ENCODE data around the gene PDE7B.

Gene PDE7B

DNA sequence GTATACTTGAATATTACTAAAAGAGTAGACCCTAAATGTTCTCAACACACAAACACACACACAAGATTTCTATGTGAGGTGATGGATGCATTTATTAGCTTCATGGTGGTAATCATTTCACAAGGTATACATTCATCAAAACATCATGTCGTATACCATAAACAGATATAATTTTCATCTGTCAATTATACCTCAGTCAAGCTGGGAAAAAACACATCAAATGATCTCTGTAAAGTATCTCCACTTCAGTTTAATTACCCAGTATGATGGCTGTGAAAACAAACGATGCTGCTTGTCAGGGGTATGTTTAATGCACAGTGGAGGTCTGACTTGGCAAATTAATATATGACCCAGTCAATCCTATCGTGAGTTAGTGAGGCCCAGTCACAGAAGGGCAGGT, 241.4 kb downstream of the PDE7B start:
- H3K4me3 ChIP-seq (replicated peaks; ENCODE audit: insufficient read depth, low read length) = no peak overlapping the region
- no peak for DNase-seq (ENCODE audit: low read depth in 1 of 2, low spot score in 1 of 2)
- no peaks in the 10 kb centered on the region for H3K27me3 ChIP-seq (ENCODE audit: insufficient read depth, poor library complexity, severe bottlenecking)
- H3K27ac ChIP-seq (replicated peaks) = no peak overlapping the region
- TF ChIP-seq GABPA (IDR thresholded peaks at IDR 0.05; ENCODE audit: low read depth) (no peak), SPI1 (IDR thresholded peaks at IDR 0.05; ENCODE audit: borderline replicate concordance, low read depth) (no peak), POLR2AphosphoS5 (IDR thresholded peaks at IDR 0.05; ENCODE audit: low read depth) (no peak)
- TF ChIP-seq, protein P1, sequence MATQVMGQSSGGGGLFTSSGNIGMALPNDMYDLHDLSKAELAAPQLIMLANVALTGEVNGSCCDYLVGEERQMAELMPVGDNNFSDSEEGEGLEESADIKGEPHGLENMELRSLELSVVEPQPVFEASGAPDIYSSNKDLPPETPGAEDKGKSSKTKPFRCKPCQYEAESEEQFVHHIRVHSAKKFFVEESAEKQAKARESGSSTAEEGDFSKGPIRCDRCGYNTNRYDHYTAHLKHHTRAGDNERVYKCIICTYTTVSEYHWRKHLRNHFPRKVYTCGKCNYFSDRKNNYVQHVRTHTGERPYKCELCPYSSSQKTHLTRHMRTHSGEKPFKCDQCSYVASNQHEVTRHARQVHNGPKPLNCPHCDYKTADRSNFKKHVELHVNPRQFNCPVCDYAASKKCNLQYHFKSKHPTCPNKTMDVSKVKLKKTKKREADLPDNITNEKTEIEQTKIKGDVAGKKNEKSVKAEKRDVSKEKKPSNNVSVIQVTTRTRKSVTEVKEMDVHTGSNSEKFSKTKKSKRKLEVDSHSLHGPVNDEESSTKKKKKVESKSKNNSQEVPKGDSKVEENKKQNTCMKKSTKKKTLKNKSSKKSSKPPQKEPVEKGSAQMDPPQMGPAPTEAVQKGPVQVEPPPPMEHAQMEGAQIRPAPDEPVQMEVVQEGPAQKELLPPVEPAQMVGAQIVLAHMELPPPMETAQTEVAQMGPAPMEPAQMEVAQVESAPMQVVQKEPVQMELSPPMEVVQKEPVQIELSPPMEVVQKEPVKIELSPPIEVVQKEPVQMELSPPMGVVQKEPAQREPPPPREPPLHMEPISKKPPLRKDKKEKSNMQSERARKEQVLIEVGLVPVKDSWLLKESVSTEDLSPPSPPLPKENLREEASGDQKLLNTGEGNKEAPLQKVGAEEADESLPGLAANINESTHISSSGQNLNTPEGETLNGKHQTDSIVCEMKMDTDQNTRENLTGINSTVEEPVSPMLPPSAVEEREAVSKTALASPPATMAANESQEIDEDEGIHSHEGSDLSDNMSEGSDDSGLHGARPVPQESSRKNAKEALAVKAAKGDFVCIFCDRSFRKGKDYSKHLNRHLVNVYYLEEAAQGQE (IDR thresholded peaks at IDR 0.05; ENCODE audit: insufficient replicate concordance, low read depth) = no peak
- TF ChIP-seq, protein P2, sequence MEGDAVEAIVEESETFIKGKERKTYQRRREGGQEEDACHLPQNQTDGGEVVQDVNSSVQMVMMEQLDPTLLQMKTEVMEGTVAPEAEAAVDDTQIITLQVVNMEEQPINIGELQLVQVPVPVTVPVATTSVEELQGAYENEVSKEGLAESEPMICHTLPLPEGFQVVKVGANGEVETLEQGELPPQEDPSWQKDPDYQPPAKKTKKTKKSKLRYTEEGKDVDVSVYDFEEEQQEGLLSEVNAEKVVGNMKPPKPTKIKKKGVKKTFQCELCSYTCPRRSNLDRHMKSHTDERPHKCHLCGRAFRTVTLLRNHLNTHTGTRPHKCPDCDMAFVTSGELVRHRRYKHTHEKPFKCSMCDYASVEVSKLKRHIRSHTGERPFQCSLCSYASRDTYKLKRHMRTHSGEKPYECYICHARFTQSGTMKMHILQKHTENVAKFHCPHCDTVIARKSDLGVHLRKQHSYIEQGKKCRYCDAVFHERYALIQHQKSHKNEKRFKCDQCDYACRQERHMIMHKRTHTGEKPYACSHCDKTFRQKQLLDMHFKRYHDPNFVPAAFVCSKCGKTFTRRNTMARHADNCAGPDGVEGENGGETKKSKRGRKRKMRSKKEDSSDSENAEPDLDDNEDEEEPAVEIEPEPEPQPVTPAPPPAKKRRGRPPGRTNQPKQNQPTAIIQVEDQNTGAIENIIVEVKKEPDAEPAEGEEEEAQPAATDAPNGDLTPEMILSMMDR (IDR thresholded peaks at IDR 0.05; ENCODE audit: insufficient read depth, low read length) = no peak

DNA sequence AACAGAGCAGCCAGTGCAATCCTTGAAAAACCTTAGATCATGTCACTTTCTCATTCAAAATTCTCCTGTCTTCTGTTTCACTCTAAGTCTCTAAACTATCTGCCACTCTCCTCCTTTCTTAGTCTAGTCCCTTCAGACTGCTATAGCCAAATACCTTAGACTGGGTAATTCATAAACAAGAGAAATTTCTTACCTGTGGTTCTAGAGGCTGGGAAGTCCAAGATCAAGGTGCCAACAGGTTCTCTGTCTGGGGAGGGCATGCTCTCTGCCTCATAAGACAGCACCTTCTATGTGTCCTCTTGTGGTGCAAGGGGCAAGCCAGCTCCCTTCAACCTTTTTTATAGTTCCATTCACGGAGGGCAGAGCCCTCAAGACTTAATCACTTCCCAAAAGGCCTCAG, 242.3 kb downstream of the PDE7B start:
- Histone ChIP-seq H3K4me3 (replicated peaks; ENCODE audit: insufficient read depth, low read length) (no peak overlapping the region), H3K27me3 (ENCODE audit: insufficient read depth, poor library complexity, severe bottlenecking) (no peaks in the 10 kb centered on the region), H3K27ac (replicated peaks) (no peak overlapping the region)
- TF ChIP-seq GABPA (IDR thresholded peaks at IDR 0.05; ENCODE audit: low read depth) (no peak), SPI1 (IDR thresholded peaks at IDR 0.05; ENCODE audit: borderline replicate concordance, low read depth) (no peak)
- TF ChIP-seq, protein P2 (IDR thresholded peaks at IDR 0.05; ENCODE audit: insufficient read depth, low read length) = no peak
- DNase-seq (ENCODE audit: low read depth in 1 of 2, low spot score in 1 of 2) = no peak

GRCh38 chr6:136094812-136095211, 243.3 kb downstream of the PDE7B start:
- no peak for TF ChIP-seq GABPA (IDR thresholded peaks at IDR 0.05; ENCODE audit: low read depth)
- no peak for TF ChIP-seq SPI1 (IDR thresholded peaks at IDR 0.05; ENCODE audit: borderline replicate concordance, low read depth)
- TF ChIP-seq, protein P1 (IDR thresholded peaks at IDR 0.05; ENCODE audit: insufficient replicate concordance, low read depth) = no peak
- TF ChIP-seq POLR2AphosphoS5 (IDR thresholded peaks at IDR 0.05; ENCODE audit: low read depth) = no peak
- TF ChIP-seq, protein P2 (IDR thresholded peaks at IDR 0.05; ENCODE audit: insufficient read depth, low read length) = no peak
- DNase-seq (ENCODE audit: low read depth in 1 of 2, low spot score in 1 of 2) = no peak
- no peaks in the 10 kb centered on the region for H3K27me3 ChIP-seq (ENCODE audit: insufficient read depth, poor library complexity, severe bottlenecking)
- H3K27ac ChIP-seq (replicated peaks) = no peak overlapping the region
- no peak overlapping the region for H3K4me3 ChIP-seq (replicated peaks; ENCODE audit: insufficient read depth, low read length)

- Histone ChIP-seq H3K4me3 (replicated peaks; ENCODE audit: insufficient read depth, low read length) (no peak overlapping the region), H3K27ac (replicated peaks) (no peak overlapping the region), H3K27me3 (ENCODE audit: insufficient read depth, poor library complexity, severe bottlenecking) (no peaks in the 10 kb centered on the region)
- DNase-seq (ENCODE audit: low read depth in 1 of 2, low spot score in 1 of 2) = no peak
- TF ChIP-seq, protein P2 (IDR thresholded peaks at IDR 0.05; ENCODE audit: insufficient read depth, low read length) = no peak
- no peak for TF ChIP-seq POLR2AphosphoS5 (IDR thresholded peaks at IDR 0.05; ENCODE audit: low read depth)
- TF ChIP-seq SPI1 (IDR thresholded peaks at IDR 0.05; ENCODE audit: borderline replicate concordance, low read depth) = no peak
- TF ChIP-seq GABPA (IDR thresholded peaks at IDR 0.05; ENCODE audit: low read depth) = no peak
- TF ChIP-seq, protein P1 (IDR thresholded peaks at IDR 0.05; ENCODE audit: insufficient replicate concordance, low read depth) = no peak
These were observed 244.5 kb downstream of the PDE7B start for GRCh38 chr6:136095986-136096385.
